Measurements from ENCODE around the gene MCRIP2.

The MCRIP2 gene

DNA sequence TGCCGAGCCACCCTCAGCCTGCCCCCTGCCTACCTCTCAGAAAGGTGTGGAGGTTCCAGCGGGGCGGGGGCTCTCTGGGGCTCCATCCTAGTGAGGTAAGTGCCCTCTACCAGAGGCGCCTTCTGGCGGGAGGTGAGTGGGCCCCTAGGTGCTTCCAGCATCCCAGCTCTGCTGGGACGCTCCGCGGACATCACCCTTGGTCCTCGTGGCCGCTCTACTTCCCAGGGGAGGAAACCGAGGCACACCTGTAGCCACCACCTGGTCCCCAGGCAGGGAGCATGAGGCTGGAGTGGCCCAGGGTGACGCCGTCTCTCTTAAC lies 1.4 kb downstream of the MCRIP2 start:
- TF ChIP-seq, protein P1, sequence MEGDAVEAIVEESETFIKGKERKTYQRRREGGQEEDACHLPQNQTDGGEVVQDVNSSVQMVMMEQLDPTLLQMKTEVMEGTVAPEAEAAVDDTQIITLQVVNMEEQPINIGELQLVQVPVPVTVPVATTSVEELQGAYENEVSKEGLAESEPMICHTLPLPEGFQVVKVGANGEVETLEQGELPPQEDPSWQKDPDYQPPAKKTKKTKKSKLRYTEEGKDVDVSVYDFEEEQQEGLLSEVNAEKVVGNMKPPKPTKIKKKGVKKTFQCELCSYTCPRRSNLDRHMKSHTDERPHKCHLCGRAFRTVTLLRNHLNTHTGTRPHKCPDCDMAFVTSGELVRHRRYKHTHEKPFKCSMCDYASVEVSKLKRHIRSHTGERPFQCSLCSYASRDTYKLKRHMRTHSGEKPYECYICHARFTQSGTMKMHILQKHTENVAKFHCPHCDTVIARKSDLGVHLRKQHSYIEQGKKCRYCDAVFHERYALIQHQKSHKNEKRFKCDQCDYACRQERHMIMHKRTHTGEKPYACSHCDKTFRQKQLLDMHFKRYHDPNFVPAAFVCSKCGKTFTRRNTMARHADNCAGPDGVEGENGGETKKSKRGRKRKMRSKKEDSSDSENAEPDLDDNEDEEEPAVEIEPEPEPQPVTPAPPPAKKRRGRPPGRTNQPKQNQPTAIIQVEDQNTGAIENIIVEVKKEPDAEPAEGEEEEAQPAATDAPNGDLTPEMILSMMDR (IDR thresholded peaks at IDR 0.05; ENCODE audit: low read depth, low read length): no peak
- H3K27ac ChIP-seq: no peak overlapping the region
- no peak overlapping the region for H3K4me3 ChIP-seq (ENCODE audit: low read depth, low read length)
- H3K9me3 ChIP-seq (ENCODE audit: severe bottlenecking): no peaks in the 10 kb centered on the region
- H3K27me3 ChIP-seq (ENCODE audit: insufficient read depth, low read depth, severe bottlenecking): no peaks in the 10 kb centered on the region
- no peak for DNase-seq
- no peaks in the 10 kb centered on the region; the same call in 1 of the 2 replicates for H3K36me3 ChIP-seq

DNA sequence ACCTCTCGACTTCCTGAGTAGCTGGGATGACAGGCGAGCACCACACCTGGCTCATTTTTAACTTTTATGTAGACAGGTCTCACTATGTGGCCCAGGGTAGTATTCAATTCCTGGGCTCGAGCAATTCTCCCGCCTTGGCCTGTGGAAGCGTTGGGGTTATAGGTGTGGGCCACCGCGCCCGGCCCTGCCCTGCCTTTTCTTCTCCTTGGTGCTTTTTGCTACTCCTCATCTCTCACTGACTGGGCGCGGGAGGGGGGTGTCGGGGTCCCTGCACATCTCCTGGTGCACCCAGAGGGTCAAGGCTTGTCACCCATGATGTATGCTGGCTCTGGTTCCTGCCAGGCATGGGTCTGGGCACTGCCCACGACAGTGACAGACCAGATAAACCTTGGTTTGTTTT lies 2.9 kb downstream of the MCRIP2 start:
- Histone ChIP-seq H3K4me3 (ENCODE audit: low read depth, low read length) (no peak overlapping the region), H3K27ac (no peak overlapping the region), H3K27me3 (ENCODE audit: insufficient read depth, low read depth, severe bottlenecking) (no peaks in the 10 kb centered on the region), H3K36me3 (no peaks in the 10 kb centered on the region; the same call in 1 of the 2 replicates), H3K9me3 (ENCODE audit: severe bottlenecking) (no peaks in the 10 kb centered on the region)
- TF ChIP-seq, protein P1 (IDR thresholded peaks at IDR 0.05; ENCODE audit: low read depth, low read length): no peak
- no peak for DNase-seq

DNA sequence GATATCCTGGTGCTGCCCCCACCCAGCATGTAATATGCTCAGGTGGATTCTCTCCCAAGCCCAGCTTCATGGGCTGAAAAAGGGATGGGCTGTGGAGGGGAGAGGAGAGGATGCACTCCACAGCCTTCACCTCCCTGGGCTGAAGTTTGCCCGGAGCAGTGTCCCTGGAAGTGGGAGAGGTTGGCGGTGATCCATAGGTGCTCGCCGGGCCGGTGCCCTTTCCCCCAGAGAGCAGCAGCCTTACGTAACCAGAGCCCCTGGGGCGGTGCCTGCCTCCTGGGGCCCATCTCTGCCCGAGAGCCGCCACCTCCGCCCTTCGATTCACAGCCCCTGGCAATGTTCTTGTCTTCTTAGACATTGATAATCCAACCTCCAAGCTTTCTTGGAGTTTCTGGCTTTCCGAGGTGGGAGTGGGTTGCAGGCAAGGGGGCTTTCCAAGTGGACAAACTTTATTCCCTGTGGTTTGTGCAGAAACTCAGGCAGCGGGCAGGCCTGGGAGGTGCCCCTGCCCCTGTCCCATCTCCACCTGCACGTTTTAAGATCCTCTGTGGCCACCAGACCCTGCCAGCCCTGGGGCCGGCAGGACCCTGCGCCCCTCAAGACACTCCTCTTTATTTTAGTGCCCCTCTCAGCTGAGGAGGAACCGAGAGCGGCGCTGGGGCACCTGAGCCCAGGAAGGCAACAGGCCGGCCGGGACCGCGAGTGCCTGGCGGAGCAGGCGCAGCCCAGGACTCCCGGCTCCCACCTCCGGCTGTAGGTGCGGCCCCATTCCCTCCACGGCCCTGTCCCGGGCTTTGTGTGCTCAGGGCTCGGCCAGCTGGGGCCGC lies 4.4 kb downstream of the MCRIP2 start:
- TF ChIP-seq, protein P1 (IDR thresholded peaks at IDR 0.05; ENCODE audit: low read depth, low read length): no peak
- no peak for DNase-seq
- Histone ChIP-seq H3K27ac (no peak overlapping the region), H3K27me3 (ENCODE audit: insufficient read depth, low read depth, severe bottlenecking) (no peaks in the 10 kb centered on the region), H3K36me3 (peaks cover 9% of the 10 kb centered on the region), H3K4me3 (ENCODE audit: low read depth, low read length) (no peak overlapping the region), H3K9me3 (ENCODE audit: severe bottlenecking) (no peaks in the 10 kb centered on the region)

DNA sequence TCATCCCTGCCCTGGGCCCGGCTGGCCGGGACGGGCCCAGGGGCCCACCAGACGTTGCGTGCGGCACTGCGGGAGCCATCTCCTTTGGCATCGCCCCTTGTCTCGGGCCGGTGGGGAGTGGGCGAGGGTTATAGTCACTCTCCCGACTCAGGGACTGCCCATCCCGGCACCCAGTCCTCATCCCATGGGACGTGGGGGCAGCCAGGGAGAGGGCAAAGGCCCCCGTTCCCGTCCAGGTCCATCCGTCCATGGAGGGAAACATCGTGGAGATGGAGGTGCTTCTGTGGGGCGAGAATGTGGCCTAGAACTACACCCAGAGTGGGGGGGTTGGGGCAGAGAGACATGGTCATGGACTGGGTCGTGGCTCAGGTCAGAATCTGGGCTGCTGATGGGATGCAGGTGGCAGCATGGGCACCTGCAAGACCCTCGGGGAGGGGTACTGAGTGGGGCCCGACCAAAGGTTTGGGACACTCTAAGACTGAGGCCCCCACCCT lies 5.1 kb downstream of the MCRIP2 start:
- H3K36me3 ChIP-seq: peaks cover 15% of the 10 kb centered on the region
- H3K27ac ChIP-seq: no peak overlapping the region
- TF ChIP-seq, protein P1 (IDR thresholded peaks at IDR 0.05; ENCODE audit: low read depth, low read length): no peak

DNA sequence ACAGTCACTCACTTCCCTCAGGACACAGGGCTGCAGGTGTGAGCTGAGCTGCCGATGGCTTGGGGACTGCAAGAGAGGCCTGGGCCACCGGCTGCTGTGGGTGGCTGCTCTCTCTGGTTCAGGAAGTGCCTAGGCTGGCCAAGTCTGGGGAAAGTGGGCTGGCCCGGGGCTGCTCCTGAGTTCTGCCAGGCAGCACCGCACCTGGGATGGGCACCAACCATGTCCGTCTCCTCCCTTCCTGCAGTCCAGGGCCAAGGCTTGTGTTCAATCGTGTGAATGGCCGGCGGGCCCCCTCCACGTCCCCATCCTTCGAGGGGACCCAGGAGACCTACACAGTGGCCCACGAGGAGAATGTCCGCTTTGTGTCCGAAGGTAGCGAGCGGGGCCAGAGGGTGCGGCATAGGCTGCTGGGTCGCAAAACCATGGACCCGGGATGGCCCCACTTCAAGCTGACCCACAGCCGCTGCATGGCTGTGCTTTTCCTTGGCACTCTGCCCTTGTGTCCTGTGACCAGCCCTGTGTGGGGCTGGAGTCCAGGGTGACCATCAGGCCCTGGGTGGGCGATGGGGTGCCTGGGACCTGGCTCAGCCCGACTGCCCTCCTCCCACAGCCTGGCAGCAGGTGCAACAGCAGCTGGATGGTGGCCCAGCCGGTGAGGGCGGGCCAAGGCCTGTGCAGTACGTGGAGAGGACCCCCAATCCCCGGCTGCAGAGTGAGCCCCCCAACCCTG lies 5.7 kb downstream of the MCRIP2 start:
- H3K27me3 ChIP-seq (ENCODE audit: insufficient read depth, low read depth, severe bottlenecking): no peaks in the 10 kb centered on the region
- no peak for DNase-seq
- H3K4me3 ChIP-seq (ENCODE audit: low read depth, low read length): no peak overlapping the region
- TF ChIP-seq, protein P1 (IDR thresholded peaks at IDR 0.05; ENCODE audit: low read depth, low read length): no peak
- no peaks in the 10 kb centered on the region for H3K9me3 ChIP-seq (ENCODE audit: severe bottlenecking)
- no peak overlapping the region for H3K27ac ChIP-seq
- peaks cover 21% of the 10 kb centered on the region for H3K36me3 ChIP-seq

More for the DNA sequence above, 5.1 kb downstream of the MCRIP2 start:
- Histone ChIP-seq H3K4me3 (ENCODE audit: low read depth, low read length) (no peak overlapping the region), H3K9me3 (ENCODE audit: severe bottlenecking) (no peaks in the 10 kb centered on the region), H3K27me3 (ENCODE audit: insufficient read depth, low read depth, severe bottlenecking) (no peaks in the 10 kb centered on the region)
- no peak for DNase-seq

Measured in WERI-Rb-1 (cell line).